Naive thymus-derived CD8-positive, alpha-beta T cell (primary cell): ENCODE data around the gene ANKRD34C. TPM values are rescaled to one million over a fixed set of nuclear protein-coding genes. Genes with fewer than 3 reads are reported as not detected.

Experiments used
- ATAC-seq, 2 donors: fragments of 150-1000 bp; cut with Tn5 transposase in 1 of 2; sonication (Bioruptor Pico), chemical (Tn5 transposase) in 1 of 2; 1 replicate in 1 of 2; 2 replicates in 1 of 2; pipeline ENCODE4 v1.10.0; 2021; ENCODE audit warnings: mild to moderate bottlenecking in 2 of 2, moderate library complexity in 2 of 2
- POLR2A ChIA-PET: fragments of 350-600 bp; sonication (Branson Sonifier 250); formaldehyde crosslinking; loops from one replicate; lab custom pipeline; 2021; ENCODE audit warnings: antibody characterized with exemption; lab: Charles Lee
- DNase-seq, 10 donors: peaks; one replicate each; pipeline versions ENCODE4 v3.0.0 to v3.0.0-alpha.2; 2020 to 2022
- H3K27ac Mint-ChIP-seq, 10 donors: one replicate each; pipeline ENCODE4 v1.8.0; 2020 to 2022; ENCODE audit warnings: mild to moderate bottlenecking in 10 of 10, mixed read lengths in 10 of 10, moderate library complexity in 4 of 10, inconsistent platforms in 1 of 10
- H3K27me3 Mint-ChIP-seq, 5 donors: one replicate each; pipeline ENCODE4 v1.8.0; 2021 to 2022; ENCODE audit warnings: mixed read lengths in 5 of 5
- H3K36me3 Mint-ChIP-seq, 3 donors: one replicate each; pipeline ENCODE4 v1.8.0; 2020 to 2022; ENCODE audit warnings: mixed read lengths in 3 of 3, mild to moderate bottlenecking in 2 of 3, inconsistent platforms in 1 of 3
- H3K4me1 Mint-ChIP-seq, 4 donors: one replicate each; pipeline ENCODE4 v1.8.0; 2021 to 2022; ENCODE audit warnings: mixed read lengths in 4 of 4
- H3K4me3 Mint-ChIP-seq, 10 donors: one replicate each; pipeline ENCODE4 v1.8.0; 2020 to 2022; ENCODE audit warnings: mild to moderate bottlenecking in 10 of 10, mixed read lengths in 10 of 10, moderate library complexity in 6 of 10, inconsistent platforms in 1 of 10
- H3K9me3 Mint-ChIP-seq, 9 donors: one replicate each; pipeline ENCODE4 v1.8.0; 2020 to 2022; ENCODE audit warnings: mixed read lengths in 9 of 9, mild to moderate bottlenecking in 3 of 9, inconsistent platforms in 1 of 9, moderate library complexity in 1 of 9
- polyA plus RNA-seq, 3 donors: library from polyadenylated mRNA; unstranded; fragments of 300-500 nt; fragmentation: Illumina TruSeq; gene quantifications; one replicate each; pipeline ENCODE4 v1.2.3, GENCODE V29; 2021
- total RNA-seq, 8 experiments: library from RNA in 2 of 8; stranded (reverse) in 2 of 8; gene quantifications; one replicate each; pipeline ENCODE4 v1.2.3 and lab custom pipeline; 2021 to 2026

ANKRD34C gene
- total and polyA plus RNA-seq, 5 experiments from 2014 or later: not detected

DNA sequence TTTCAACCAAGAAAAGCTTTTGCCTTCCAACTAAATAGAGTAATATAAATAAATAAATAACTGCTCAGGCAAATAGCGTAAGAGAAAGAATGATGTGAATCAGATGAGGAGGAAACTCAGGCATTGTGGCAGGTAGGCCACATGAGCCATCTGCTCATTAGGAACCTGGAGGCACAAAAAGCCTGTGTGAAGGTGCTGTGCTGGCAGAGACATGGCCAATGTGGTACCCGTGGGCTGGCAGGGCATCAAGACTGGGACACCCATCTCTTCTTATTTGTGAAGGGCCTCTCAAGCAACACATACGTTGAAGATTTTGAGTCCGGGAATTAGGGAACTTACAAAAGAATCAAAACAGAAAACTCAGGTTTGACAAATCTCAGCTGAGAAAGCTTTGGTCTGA is 9.5 kb downstream of the ANKRD34C start:
- Mint-ChIP-seq H3K9me3 (peaks cover 0 to 2% (median 0%) of the 10 kb centered on the region in 9 donors), H3K4me3 (no peak overlapping the region), H3K4me1 (peaks cover 4 to 6% (median 4%) of the 10 kb centered on the region in 4 donors), H3K36me3 (no peaks in the 10 kb centered on the region), H3K27me3 (peaks cover 9 to 40% (median 30%) of the 10 kb centered on the region in 5 donors), H3K27ac (no peak overlapping the region)
- POLR2A ChIA-PET: no interaction called here
- ATAC-seq: no peak
- DNase-seq: no peak

DNA sequence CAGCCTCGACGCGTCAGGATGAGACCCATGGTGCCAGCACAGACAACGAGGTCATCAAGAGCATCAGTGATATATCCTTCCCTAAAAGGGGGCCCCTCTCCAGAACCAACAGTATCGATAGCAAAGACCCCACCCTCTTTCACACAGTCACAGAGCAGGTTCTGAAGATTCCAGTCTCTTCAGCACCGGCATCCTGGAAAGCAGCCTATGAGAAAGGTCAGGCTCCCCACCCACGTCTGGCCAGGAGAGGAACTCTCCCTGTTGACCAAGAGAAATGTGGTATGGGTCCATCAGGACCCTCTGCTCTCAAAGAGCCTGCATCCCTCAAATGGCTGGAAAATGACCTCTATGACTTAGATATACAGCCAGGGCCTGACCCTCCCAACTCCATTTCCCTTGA is 11.6 kb downstream of the ANKRD34C start:
- no peaks in the 10 kb centered on the region for H3K9me3 Mint-ChIP-seq

DNA sequence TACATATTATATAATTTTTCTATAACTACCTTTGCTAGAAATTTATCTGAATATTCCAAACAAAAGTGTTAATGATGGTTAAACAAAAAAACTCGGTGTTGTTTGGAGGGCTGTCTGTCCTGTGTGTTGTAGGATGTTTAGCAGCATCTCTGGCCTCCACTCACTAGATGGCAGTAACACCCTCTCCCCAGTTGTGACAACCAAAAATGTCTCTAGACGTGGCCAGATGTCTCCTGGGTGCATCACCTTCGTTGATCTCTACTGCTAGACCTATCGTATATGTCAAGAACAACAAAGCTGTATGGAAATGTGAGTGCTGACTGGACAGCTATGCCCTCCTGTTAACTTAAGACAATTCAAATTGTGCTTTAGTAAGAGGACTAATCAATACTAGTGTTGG is 14.1 kb downstream of the ANKRD34C start:
- peaks cover 9 to 38% (median 15%) of the 10 kb centered on the region in 5 donors for H3K27me3 Mint-ChIP-seq
- H3K4me1 Mint-ChIP-seq: no peaks in the 10 kb centered on the region
- ATAC-seq (no peak), DNase-seq (no peak)
- POLR2A ChIA-PET: no interaction called here
- H3K4me3 Mint-ChIP-seq: no peak overlapping the region
- H3K9me3 Mint-ChIP-seq: no peaks in the 10 kb centered on the region
- no peaks in the 10 kb centered on the region for H3K36me3 Mint-ChIP-seq
- H3K27ac Mint-ChIP-seq: no peak overlapping the region

More for the DNA sequence above, 11.6 kb downstream of the ANKRD34C start:
- peaks cover 4 to 6% (median 4%) of the 10 kb centered on the region in 4 donors for H3K4me1 Mint-ChIP-seq
- H3K27me3 Mint-ChIP-seq: peaks cover 6 to 36% (median 25%) of the 10 kb centered on the region in 5 donors
- POLR2A ChIA-PET: no interaction called here
- no peaks in the 10 kb centered on the region for H3K36me3 Mint-ChIP-seq
- H3K4me3 Mint-ChIP-seq: no peak overlapping the region
- DNase-seq (no peak), ATAC-seq (no peak)
- no peak overlapping the region for H3K27ac Mint-ChIP-seq

DNA sequence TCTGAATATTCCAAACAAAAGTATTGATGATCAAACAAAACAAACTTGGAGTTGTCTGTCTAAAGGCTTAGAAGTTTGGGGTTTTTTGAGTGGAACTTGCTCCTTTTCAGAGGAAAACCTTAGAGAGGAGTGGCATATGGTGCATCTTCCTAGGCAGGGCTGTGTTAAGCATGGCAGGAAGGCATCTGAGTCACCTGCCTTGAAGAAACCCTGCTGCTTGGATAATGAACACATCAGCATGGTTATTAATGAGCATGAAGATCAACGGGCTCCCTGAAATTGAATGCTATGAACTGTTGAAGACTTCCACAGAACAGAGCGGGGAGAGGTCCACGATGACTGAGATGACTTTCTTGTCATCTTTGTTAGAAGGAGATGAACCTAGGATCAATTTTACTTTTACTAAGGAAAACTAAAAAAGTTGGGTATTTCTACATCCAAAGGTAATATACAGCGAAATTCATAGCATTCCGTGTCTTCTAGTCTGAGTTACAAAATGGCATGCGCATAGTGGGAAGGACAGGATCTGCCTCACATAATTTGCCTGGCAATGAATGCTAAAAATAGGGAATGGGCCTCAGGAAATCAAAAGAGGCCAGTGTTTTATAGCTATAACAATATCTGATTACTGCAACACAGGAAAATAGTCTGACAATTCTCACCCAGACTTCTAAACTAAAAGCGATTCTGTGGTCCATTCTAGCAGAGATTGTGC is 16.8 kb downstream of the ANKRD34C start:
- Mint-ChIP-seq H3K9me3 (no peaks in the 10 kb centered on the region), H3K4me1 (no peaks in the 10 kb centered on the region), H3K36me3 (no peaks in the 10 kb centered on the region), H3K4me3 (no peak overlapping the region), H3K27ac (no peak overlapping the region), H3K27me3 (peaks cover 11 to 55% (median 17%) of the 10 kb centered on the region in 5 donors)
- ATAC-seq: no peak
- POLR2A ChIA-PET: no interaction called here
- no peak for DNase-seq

DNA sequence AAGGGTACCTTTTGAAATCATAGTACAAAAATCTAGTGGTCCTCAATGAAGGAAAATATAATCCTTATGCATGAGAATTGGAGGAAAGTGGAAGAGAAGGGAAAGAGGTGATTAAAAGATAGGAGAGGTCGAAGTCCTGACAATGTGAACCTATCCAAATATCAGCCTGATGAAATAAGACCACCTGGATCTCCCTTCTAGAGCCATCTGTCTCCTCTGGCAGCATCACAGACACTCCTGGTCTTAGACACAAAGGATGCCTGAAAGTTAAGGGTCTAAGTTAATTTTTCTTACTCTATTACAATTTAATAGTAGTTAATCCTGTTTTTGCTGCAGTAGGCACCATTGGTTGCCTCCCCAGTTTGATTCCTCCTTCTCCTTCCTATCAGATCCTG is 17.3 kb downstream of the ANKRD34C start:
- DNase-seq (no peak), ATAC-seq (no peak)
- no peak overlapping the region for H3K27ac Mint-ChIP-seq
- no peaks in the 10 kb centered on the region for H3K36me3 Mint-ChIP-seq
- POLR2A ChIA-PET: no interaction called here
- H3K4me3 Mint-ChIP-seq: no peak overlapping the region
- peaks cover 10 to 55% (median 22%) of the 10 kb centered on the region in 5 donors for H3K27me3 Mint-ChIP-seq
- no peaks in the 10 kb centered on the region for H3K4me1 Mint-ChIP-seq
- no peaks in the 10 kb centered on the region for H3K9me3 Mint-ChIP-seq

DNA sequence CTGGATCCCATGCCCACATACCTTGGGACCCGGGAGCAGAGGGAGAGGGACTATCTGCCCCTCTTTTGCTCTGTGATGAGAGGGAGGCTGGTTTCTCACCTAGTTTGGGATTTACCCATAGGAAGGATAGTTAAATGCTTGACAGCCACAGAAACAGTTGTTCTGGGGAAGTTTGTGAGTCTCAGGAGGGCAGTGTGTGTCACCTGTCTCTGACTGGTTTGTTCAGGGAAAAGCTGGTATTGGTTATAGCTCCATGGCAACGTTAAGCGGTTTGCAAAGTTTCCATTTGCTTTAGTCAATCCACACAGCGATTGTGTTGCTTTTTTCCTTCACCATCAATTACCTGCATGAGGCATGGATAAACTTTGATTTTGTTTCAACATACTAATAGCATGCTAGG is 24.7 kb downstream of the ANKRD34C start:
- Mint-ChIP-seq H3K27me3 (peaks cover 7 to 35% (median 20%) of the 10 kb centered on the region in 5 donors), H3K4me1 (peaks cover 2 to 16% (median 12%) of the 10 kb centered on the region in 4 donors), H3K9me3 (no peaks in the 10 kb centered on the region), H3K36me3 (no peaks in the 10 kb centered on the region), H3K4me3 (no peak overlapping the region), H3K27ac (no peak overlapping the region)
- POLR2A ChIA-PET: no interaction called here
- no peak for ATAC-seq
- DNase-seq: no peak

DNA sequence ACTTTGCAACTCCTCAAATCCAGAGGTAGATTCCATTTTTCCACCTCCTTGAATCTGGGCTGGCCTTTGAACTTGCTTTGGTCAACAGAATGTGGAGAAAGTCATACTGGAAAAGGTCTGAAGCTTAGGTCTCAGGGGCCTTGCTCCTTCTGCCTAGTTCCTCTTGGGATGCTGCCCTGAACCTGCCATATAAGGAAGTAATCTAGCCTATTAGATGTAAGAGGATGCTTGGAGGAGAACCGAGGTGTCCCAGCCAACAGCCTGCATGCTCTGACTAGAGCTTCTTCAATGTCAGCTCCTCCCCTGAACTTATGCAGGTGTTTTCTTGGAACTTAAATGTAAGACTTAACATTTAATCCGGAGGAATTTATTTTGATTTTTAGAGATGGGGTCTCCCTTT is 26.4 kb downstream of the ANKRD34C start:
- DNase-seq (no peak), ATAC-seq (no peak)
- Mint-ChIP-seq H3K9me3 (no peaks in the 10 kb centered on the region), H3K4me1 (peaks cover 6 to 30% (median 29%) of the 10 kb centered on the region in 4 donors), H3K4me3 (no peak overlapping the region), H3K27ac (no peak overlapping the region), H3K36me3 (peaks cover 9 to 10% (median 9%) of the 10 kb centered on the region in 3 donors), H3K27me3 (peaks cover 3 to 22% (median 15%) of the 10 kb centered on the region in 5 donors)
- POLR2A ChIA-PET: no interaction called here

DNA sequence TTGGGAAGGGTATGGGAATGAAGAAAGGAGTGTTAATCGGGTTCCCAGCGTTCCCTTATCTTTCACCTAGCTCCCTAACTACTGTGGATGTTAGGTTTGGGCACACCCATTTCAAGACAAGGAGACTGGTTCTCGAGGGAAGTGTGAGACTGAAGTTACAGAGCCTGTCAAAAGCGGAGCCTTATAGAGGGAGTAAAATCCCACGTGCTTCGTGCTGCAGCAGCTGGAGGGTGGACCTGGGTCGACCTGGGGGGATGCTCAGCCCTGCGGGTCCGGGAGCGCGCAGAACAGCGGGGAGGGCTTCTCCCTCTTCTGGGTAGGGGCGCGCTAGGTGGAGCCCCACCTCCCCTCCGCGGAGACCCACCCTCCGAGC is 28.1 kb downstream of the ANKRD34C start:
- peak; percentile 64 to 71 for ATAC-seq
- peaks cover 0 to 6% (median 5%) of the 10 kb centered on the region in 5 donors for H3K27me3 Mint-ChIP-seq
- H3K9me3 Mint-ChIP-seq: no peaks in the 10 kb centered on the region

DNA sequence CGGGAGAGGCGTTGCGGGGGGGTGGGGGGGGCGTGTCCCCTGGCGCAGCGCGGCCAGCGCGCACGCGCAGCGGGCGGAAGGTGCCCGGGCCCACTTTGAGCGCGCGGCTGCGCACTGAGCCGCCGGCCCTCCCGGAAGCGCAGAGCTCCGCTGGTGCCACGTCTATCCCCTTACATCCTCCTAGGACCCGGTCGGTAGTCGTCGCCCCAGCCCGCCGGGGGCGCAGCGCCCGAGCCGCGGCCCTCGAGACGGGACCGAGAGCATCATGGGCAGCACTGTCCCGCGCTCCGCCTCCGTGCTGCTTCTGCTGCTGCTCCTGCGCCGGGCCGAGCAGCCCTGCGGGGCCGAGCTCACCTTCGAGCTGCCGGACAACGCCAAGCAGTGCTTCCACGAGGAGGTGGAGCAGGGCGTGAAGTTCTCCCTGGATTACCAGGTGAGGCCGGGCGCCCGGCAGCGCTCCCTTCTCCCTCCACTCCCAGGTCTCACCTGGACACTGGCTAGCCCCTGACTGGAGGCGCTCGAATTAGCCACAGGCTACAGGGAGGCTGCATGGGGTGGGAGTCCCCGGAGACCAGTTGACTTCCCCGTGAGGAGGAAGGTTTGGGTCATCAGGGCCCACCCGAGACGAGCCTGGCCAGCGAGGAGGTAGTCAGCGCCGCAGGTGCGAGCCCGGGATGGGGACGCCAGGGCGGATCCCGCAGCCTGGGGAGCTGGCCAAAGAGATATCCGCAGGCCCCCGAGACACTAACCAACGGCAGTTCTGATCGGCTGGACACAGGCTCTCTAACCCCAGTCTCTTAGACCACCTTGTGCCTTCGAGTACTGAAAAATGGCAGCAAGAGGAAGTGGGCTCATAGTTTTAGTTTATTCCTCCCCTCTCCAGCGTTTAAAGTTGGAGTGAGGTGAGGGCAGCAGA is 28.7 kb downstream of the ANKRD34C start, which contains the start of gene TMED3:
TMED3 (plus strand) TSS at position 128 of the 916 bp plus-strand sequence; CDS start at position 266, 138 bp downstream.
- peaks cover 13 to 46% (median 40%) of the 10 kb centered on the region in 4 donors for H3K4me1 Mint-ChIP-seq
- POLR2A ChIA-PET: no interaction called here

More for the DNA sequence above, 28.1 kb downstream of the ANKRD34C start:
- POLR2A ChIA-PET: no interaction called here
- peak overlapping the region; percentile 79 to 94 (median 87) for H3K4me3 Mint-ChIP-seq
- peak overlapping the region in 3 of 10 donors; percentile 41 to 83 (median 72) for H3K27ac Mint-ChIP-seq
- no peak for DNase-seq
- H3K36me3 Mint-ChIP-seq: peaks cover 13 to 26% (median 23%) of the 10 kb centered on the region in 3 donors
- peaks cover 11 to 43% (median 36%) of the 10 kb centered on the region in 4 donors for H3K4me1 Mint-ChIP-seq

DNA sequence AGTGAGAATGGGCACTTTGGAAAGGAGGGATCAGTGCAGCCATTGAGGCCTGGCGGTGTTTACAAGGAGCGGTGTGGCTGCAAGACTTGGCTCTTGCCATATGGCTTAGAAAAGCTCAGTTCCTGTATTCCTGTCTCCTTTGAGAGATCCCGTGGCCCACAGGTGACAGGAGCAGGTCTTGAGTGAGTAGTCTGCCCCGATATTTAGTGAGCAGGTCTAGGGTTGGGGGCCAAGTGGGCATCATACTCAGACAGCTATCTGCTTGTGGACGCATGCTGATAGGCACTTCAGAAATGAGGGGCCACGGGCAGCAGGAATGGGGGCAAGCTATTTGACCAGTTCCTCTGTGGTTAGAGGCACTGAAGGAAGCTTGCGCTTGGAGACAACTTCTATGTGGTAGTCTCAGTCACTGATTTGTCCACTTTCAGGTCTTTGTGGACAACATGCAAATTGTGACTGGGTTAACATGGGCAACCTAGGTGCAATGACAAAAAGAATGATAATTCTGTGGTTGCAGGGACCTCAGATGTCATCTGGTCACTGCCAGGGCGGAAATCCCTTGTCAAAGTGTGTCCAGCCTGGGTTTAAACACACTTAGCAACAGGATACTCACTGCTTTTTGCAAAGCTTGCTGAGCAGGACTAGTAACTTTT is 29.5 kb downstream of the ANKRD34C start:
- peaks cover 19 to 54% (median 48%) of the 10 kb centered on the region in 4 donors for H3K4me1 Mint-ChIP-seq
- peak in 3 of 10 donors; percentile 2 to 5 (median 4) for DNase-seq

More for the DNA sequence above, 28.7 kb downstream of the ANKRD34C start, which contains the start of gene TMED3:
- DNase-seq: peak; percentile 69 to 89 (median 76)
- H3K9me3 Mint-ChIP-seq: no peaks in the 10 kb centered on the region
- peak within 1 kb of the TSS; percentile 79 to 94 (median 89) for H3K4me3 Mint-ChIP-seq
- ATAC-seq: peak; percentile 95 to 96
- peaks cover 13 to 32% (median 29%) of the 10 kb centered on the region in 3 donors for H3K36me3 Mint-ChIP-seq
- H3K27ac Mint-ChIP-seq: peak within 1 kb of the TSS in 9 of 10 donors; percentile 27 to 85 (median 53)
- peaks cover 0 to 4% (median 0%) of the 10 kb centered on the region in 5 donors for H3K27me3 Mint-ChIP-seq

DNA sequence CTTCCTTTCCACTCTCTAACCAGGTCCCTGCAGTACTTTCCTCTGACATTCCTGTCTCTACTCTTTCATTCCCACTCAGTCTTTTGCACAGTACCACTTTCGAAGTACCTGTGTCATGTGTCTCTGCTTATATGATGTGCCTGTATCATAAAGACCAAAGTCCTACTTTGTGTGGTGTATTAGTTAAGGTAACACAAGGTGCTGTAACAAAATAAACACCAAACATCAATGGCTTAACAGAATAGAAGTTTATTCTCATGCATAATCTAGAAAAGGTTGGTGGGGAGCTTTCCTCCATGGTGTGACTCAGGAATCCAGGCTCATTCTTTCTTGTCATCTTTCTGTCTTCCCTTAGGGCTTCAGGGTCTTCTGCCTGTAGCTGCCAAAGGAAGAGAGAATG is 31.7 kb downstream of the ANKRD34C start:
- POLR2A ChIA-PET: no interaction called here
- DNase-seq: no peak
- Mint-ChIP-seq H3K4me1 (peaks cover 28 to 75% (median 63%) of the 10 kb centered on the region in 4 donors), H3K9me3 (no peaks in the 10 kb centered on the region), H3K27me3 (peaks cover 0 to 2% (median 0%) of the 10 kb centered on the region in 5 donors), H3K36me3 (peaks cover 36 to 62% (median 57%) of the 10 kb centered on the region in 3 donors), H3K27ac (peak overlapping the region in 1 of 10 donors; percentile 40), H3K4me3 (peak overlapping the region in 6 of 10 donors; percentile 7 to 64 (median 46))
- no peak for ATAC-seq

More for the DNA sequence above, 29.5 kb downstream of the ANKRD34C start:
- peaks cover 21 to 40% (median 36%) of the 10 kb centered on the region in 3 donors for H3K36me3 Mint-ChIP-seq
- no peak for ATAC-seq
- POLR2A ChIA-PET: no interaction called here
- peak overlapping the region in 8 of 10 donors; percentile 19 to 85 (median 43) for H3K27ac Mint-ChIP-seq
- H3K4me3 Mint-ChIP-seq: peak overlapping the region; percentile 79 to 91 (median 86)
- H3K9me3 Mint-ChIP-seq: no peaks in the 10 kb centered on the region
- peaks cover 0 to 4% (median 0%) of the 10 kb centered on the region in 5 donors for H3K27me3 Mint-ChIP-seq

DNA sequence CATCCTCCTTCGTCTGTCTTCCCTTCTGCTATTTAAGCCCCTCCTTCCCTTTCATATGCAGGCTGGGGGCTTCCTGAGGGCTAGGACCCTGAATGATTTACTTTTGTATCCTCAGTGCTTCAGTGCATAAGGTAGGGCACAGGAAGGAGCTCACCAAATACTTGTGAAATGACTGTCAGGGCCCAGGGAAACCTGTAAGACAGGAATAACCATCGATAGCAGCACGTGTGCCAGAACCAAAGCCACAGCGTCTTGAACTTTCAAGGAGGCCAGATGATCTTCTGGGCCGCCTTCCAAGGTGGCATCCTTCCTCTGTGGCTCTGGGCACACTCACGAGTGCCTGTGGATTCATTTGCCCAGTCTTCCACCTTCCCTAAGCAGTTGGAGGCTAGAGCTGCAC is 32.3 kb downstream of the ANKRD34C start:
- no peak for ATAC-seq
- no peaks in the 10 kb centered on the region for H3K9me3 Mint-ChIP-seq
- H3K4me3 Mint-ChIP-seq: no peak overlapping the region
- H3K27ac Mint-ChIP-seq: no peak overlapping the region
- H3K36me3 Mint-ChIP-seq: peaks cover 42 to 68% (median 63%) of the 10 kb centered on the region in 3 donors
- POLR2A ChIA-PET: no interaction called here
- DNase-seq: no peak
- peaks cover 0 to 1% (median 0%) of the 10 kb centered on the region in 5 donors for H3K27me3 Mint-ChIP-seq
- H3K4me1 Mint-ChIP-seq: peaks cover 33 to 79% (median 67%) of the 10 kb centered on the region in 4 donors
